Prostate gland (tissue), 2 donors: ENCODE data around the gene APOL2. TPM values are rescaled to one million over a fixed set of nuclear protein-coding genes. Genes with fewer than 3 reads are reported as not detected.
"Not testable (repeated sequence)": the region's sequence is repeated elsewhere in the genome, so short reads cannot be mapped to it uniquely, and the experiment has no call there.

Source experiments
- DNase-seq: peaks from one replicate; pipeline ENCODE4 v3.0.0-alpha.2; 2019; ENCODE audit warnings: low spot score
- H3K27ac ChIP-seq, 2 donors: fragments of 200-600 bp; sonication (generic); 2 replicates each; pipeline ENCODE4 v1.5.1; 2017 to 2019
- H3K27me3 ChIP-seq: fragments of 200-600 bp; sonication (generic); replicated peaks from 2 replicates; pipeline ENCODE4 v1.5.1; 2019; ENCODE audit not compliant: insufficient read depth
- H3K36me3 ChIP-seq, 2 donors: fragments of 200-600 bp; sonication (generic); 1 replicate in 1 of 2; 2 replicates in 1 of 2; pipeline versions ENCODE4 v1.5.1 to v1.8.1; 2017 to 2019
- H3K4me1 ChIP-seq: fragments of 200-600 bp; sonication (generic); replicated peaks from 2 replicates; pipeline ENCODE4 v1.5.1; 2019
- H3K4me3 ChIP-seq, 2 donors: fragments of 200-600 bp; sonication (generic); 2 replicates each; pipeline ENCODE4 v1.5.1; 2017 to 2019
- H3K9me3 ChIP-seq: fragments of 200-600 bp; sonication (generic); 2 replicates; pipeline ENCODE4 v1.5.1; 2017
- CTCF ChIP-seq, 4 experiments: fragments of 200-600 bp in 2 of 4; fragments of 450-650 bp in 2 of 4; sonication (generic) in 2 of 4; IDR thresholded peaks; 1 replicate in 3 of 4; 2 replicates in 1 of 4; pipeline ENCODE4 v1.5.1; 2016 to 2019; ENCODE audit warnings: antibody characterized with exemption in 4 of 4, mild to moderate bottlenecking in 2 of 4, moderate library complexity in 2 of 4
- POLR2A ChIP-seq: fragments of 450-650 bp; IDR thresholded peaks from one replicate; pipeline ENCODE4 v1.6.1; 2016; ENCODE audit warnings: antibody characterized with exemption, mild to moderate bottlenecking
- POLR2AphosphoS5 ChIP-seq: sonication (generic); formaldehyde crosslinking; IDR thresholded peaks from one replicate; pipeline ENCODE4 v1.6.1; 2017; ENCODE audit warnings: antibody characterized with exemption
- WGBS: methylation state at CpG from one replicate; pipeline ENCODE4 v1.1.5; 2018; 5-methylcytosine and 5-hydroxymethylcytosine counted together
- intact Hi-C: fragments of 100-400 bp; cut with DNase I; formaldehyde crosslinking; loops from one replicate; pipeline ENCODE4 v1.14.2; 2022
- total RNA-seq, 2 donors: library from RNA; depleted of rRNA; stranded (reverse); fragments of >200 nt; gene quantifications; one replicate each; pipeline ENCODE4 v1.1.0, GENCODE V29; 2016

APOL2 gene
- total RNA-seq, 2 donors from 2014 or later: 35.2 to 64.1 TPM

GRCh38 chr22:36204632-36205015, 34.7 kb downstream of the APOL2 start:
- WGBS: 69% methylated on average over 6 of the region's 6 CpGs
- no peaks in the 10 kb centered on the region for H3K36me3 ChIP-seq
- H3K27me3 ChIP-seq: no peaks in the 10 kb centered on the region
- peaks cover 8% of the 10 kb centered on the region for H3K4me1 ChIP-seq
- no peak for DNase-seq
- H3K9me3 ChIP-seq: no peaks in the 10 kb centered on the region
- intact Hi-C loops: no loop called here
- H3K4me3 ChIP-seq: no peak overlapping the region
- H3K27ac ChIP-seq: peak overlapping the region; percentile 19 to 66
- TF ChIP-seq CTCF (IDR thresholded peaks at IDR 0.05): no peak

GRCh38 chr22:36204001-36204631, 35.2 kb downstream of the APOL2 start:
- H3K9me3 ChIP-seq: no peaks in the 10 kb centered on the region
- no peaks in the 10 kb centered on the region for H3K27me3 ChIP-seq
- no peak for DNase-seq
- intact Hi-C loops: no loop called here
- H3K36me3 ChIP-seq: no peaks in the 10 kb centered on the region
- H3K4me1 ChIP-seq: peaks cover 8% of the 10 kb centered on the region
- H3K4me3 ChIP-seq: peak overlapping the region in 1 of 2 donors; percentile 5
- 84% methylated on average over 8 of the region's 8 CpGs for WGBS
- TF ChIP-seq POLR2A (no peak), POLR2AphosphoS5 (no peak), CTCF (IDR thresholded peaks at IDR 0.05) (no peak)
- peak overlapping the region; percentile 19 to 66 for H3K27ac ChIP-seq

GRCh38 chr22:36203441-36203840, 35.9 kb downstream of the APOL2 start:
- H3K4me3 ChIP-seq: peak overlapping the region in 1 of 2 donors; percentile 2
- H3K36me3 ChIP-seq, H3K4me1 ChIP-seq, H3K9me3 ChIP-seq, DNase-seq, intact Hi-C loops, H3K27me3 ChIP-seq: not testable (repeated sequence)
- peak overlapping the region; percentile 62 to 68 for H3K27ac ChIP-seq
- TF ChIP-seq POLR2AphosphoS5: peak; percentile 77
- WGBS: 48% methylated on average over 7 of the region's 7 CpGs

- H3K4me1 ChIP-seq, H3K36me3 ChIP-seq, intact Hi-C loops, H3K27me3 ChIP-seq, H3K9me3 ChIP-seq: not testable (repeated sequence)
- peak; percentile 59 for DNase-seq
- Histone ChIP-seq H3K4me3 (peak overlapping the region; percentile 0 to 2), H3K27ac (peak overlapping the region; percentile 62 to 68)
- TF ChIP-seq CTCF (IDR thresholded peaks at IDR 0.05): peak in 1 of 4 experiments; percentile 23
- 26% methylated on average over 8 of the region's 8 CpGs for WGBS
These were observed 36.4 kb downstream of the APOL2 start for GRCh38 chr22:36202906-36203305.

- 28% methylated on average over 11 of the region's 13 CpGs for WGBS
- no peak for TF ChIP-seq CTCF (IDR thresholded peaks at IDR 0.05)
- TF ChIP-seq POLR2A: no peak
- TF ChIP-seq POLR2AphosphoS5: peak; percentile 24
- Histone ChIP-seq H3K36me3 (no peaks in the 10 kb centered on the region), H3K27me3 (no peaks in the 10 kb centered on the region), H3K9me3 (no peaks in the 10 kb centered on the region), H3K4me3 (peak within 1 kb of the TSS in 1 of 2 donors; percentile 2), H3K27ac (peak within 1 kb of the TSS; percentile 62 to 68), H3K4me1 (peaks cover 8% of the 10 kb centered on the region)
- intact Hi-C loops: no loop called here
- DNase-seq: no peak
These were observed 37.6 kb downstream of the APOL2 start, which contains the start of gene APOL4 for GRCh38 chr22:36201630-36202319. APOL4 (minus strand) TSS chr22:36201809; CDS start chr22:36201734, 75 bp downstream.

- H3K9me3 ChIP-seq, H3K36me3 ChIP-seq, H3K4me1 ChIP-seq, intact Hi-C loops, H3K4me3 ChIP-seq, H3K27ac ChIP-seq, DNase-seq, H3K27me3 ChIP-seq: not testable (repeated sequence)
- no CpG with 5 or more reads among the region's 5 CpGs for WGBS
These were observed 38.3 kb downstream of the APOL2 start for GRCh38 chr22:36201025-36201424.
